WI38 (cell line): ENCODE measurements around the gene SLC25A48.

Source experiments
- H3K4me3 ChIP-seq: 2 replicates; pipeline ENCODE4 v1.5.1; 2011; ENCODE audit warnings: low read depth, mild to moderate bottlenecking, control low read depth, low read length
- TF ChIP-seq, protein P1 (sequence below): IDR thresholded peaks from 2 replicates; pipeline ENCODE4 v1.5.1; 2012; ENCODE audit warnings: low read depth, mild to moderate bottlenecking, control low read depth, low read length

Gene SLC25A48

GRCh38 chr5:135839566-135839965, 5.1 kb downstream of the SLC25A48 start:
- TF ChIP-seq, protein P1, sequence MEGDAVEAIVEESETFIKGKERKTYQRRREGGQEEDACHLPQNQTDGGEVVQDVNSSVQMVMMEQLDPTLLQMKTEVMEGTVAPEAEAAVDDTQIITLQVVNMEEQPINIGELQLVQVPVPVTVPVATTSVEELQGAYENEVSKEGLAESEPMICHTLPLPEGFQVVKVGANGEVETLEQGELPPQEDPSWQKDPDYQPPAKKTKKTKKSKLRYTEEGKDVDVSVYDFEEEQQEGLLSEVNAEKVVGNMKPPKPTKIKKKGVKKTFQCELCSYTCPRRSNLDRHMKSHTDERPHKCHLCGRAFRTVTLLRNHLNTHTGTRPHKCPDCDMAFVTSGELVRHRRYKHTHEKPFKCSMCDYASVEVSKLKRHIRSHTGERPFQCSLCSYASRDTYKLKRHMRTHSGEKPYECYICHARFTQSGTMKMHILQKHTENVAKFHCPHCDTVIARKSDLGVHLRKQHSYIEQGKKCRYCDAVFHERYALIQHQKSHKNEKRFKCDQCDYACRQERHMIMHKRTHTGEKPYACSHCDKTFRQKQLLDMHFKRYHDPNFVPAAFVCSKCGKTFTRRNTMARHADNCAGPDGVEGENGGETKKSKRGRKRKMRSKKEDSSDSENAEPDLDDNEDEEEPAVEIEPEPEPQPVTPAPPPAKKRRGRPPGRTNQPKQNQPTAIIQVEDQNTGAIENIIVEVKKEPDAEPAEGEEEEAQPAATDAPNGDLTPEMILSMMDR = no peak
- H3K4me3 ChIP-seq = no peak overlapping the region

- TF ChIP-seq, protein P1 = no peak
- H3K4me3 ChIP-seq = no peak overlapping the region
Measured at GRCh38 chr5:135840959-135841358, 6.5 kb downstream of the SLC25A48 start.

- TF ChIP-seq, protein P1 = no peak
- no peak overlapping the region for H3K4me3 ChIP-seq
Measured at GRCh38 chr5:135842737-135843136, 8.3 kb downstream of the SLC25A48 start.

DNA sequence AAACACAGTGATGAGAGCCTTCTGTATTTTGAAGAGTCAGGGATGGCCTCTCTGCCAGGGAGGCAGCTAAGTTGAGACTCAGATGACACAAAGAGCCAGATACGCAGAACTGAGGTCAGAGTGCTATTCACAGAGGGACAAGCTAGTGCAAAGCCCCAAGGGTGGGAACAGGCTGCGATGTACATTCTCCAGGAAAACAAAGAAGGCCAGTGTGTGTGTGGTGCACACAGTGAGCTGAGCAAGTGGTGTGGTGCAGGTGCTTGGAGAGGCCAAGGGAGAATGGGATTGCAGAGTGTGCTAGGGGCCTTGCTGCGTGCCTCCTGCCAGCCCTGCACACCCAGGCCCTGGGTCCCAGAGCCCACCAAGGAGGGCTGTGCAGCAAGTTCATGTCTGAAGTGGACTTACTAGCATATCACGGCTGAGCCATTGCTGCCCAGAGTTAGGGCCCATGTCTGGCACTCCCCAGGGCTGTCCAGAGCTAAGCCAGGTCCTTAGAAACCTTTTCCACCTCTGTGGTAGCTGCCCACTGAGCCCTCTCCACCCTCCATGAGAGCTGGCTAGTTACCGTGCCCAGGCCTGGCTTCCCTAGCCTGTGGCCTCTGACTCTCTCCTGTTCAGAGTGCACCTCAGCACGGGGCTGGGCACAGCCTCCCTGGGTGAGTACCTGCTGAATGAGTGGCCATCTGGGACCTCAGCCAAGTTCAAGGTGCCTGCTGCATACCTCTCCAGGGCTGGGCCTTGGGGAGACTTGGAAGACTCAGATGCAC, 9.3 kb downstream of the SLC25A48 start:
- TF ChIP-seq, protein P1 = no peak
- H3K4me3 ChIP-seq = no peak overlapping the region

GRCh38 chr5:135846311-135846710, 11.8 kb downstream of the SLC25A48 start:
- no peak overlapping the region for H3K4me3 ChIP-seq
- TF ChIP-seq, protein P1 = no peak

DNA sequence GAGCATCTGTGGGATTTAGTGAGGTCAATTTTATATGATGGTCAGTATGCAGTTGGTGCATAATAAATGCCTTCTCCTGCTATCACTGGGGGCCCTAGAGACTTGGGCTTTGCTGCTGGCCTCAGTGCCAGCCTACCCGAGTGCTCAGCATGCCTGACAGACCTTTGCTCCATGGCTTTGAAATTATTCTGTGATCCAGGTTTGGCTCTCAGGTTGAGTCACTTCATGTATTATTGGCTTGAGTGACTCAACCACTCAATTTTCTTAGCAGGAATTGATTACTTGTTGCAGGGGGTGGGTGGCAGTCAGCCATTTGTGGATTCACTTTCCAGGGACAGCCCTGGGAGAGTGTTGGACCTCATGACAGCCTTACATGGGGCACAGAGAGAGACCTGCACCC, 13.5 kb downstream of the SLC25A48 start:
- TF ChIP-seq, protein P1 = no peak
- no peak overlapping the region for H3K4me3 ChIP-seq

DNA sequence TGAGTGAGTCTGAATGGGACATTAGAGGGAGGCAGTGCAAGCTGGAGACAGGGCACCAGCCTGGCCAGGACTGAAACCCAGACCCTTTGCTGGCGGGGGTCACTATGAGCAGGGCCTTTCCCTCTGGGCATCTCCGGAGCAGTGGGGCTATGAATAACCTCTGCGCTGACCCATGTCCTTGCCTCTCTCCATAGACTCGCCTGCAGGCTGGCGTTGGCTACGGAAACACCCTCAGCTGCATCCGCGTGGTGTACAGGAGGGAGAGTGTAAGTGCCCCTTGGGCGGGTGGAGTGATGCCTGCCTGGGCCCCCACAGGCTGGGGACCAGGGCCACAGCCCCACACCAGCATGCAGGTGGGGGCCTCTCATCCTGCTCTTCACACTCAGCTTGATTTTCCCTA, 15.8 kb downstream of the SLC25A48 start:
- H3K4me3 ChIP-seq = no peak overlapping the region
- TF ChIP-seq, protein P1 = no peak
